OCI-LY3 (cell line): ENCODE measurements around the gene GNAI3.

Experiments used
- H2AFZ ChIP-seq: fragments of 200-600, 300-600 bp; shearing (Covaris generic); 2 replicates; pipeline ENCODE4 v1.6.0; 2014; ENCODE audit warnings: antibody characterized with exemption, low read depth, low read length
- H3K27ac ChIP-seq: fragments of 200-600, 300-600 bp; sonication (generic); 2 replicates; pipeline ENCODE4 v1.5.1; 2014; ENCODE audit warnings: mild to moderate bottlenecking, low read length, moderate library complexity, mixed read lengths
- H3K27me3 ChIP-seq: fragments of 200-600, 300-600 bp; sonication (generic); 2 replicates; pipeline ENCODE4 v1.6.1; 2014; ENCODE audit warnings: low read depth, low read length, mixed read lengths
- H3K36me3 ChIP-seq: fragments of 200-600, 300-600 bp; sonication (generic); replicated peaks from 2 replicates; pipeline ENCODE3; 2014; ENCODE audit warnings: low read depth, low read length, mixed read lengths
- H3K4me1 ChIP-seq: fragments of 300-600, 200-600 bp; sonication (generic); 2 replicates; pipeline ENCODE4 v1.6.1; 2014; ENCODE audit warnings: low read length, mixed read lengths
- H3K4me2 ChIP-seq: fragments of 200-600, 300-600 bp; sonication (generic); 2 replicates; pipeline ENCODE4 v1.6.1; 2014; ENCODE audit warnings: low read length, mixed read lengths
- H3K4me3 ChIP-seq: fragments of 300-600, 200-600 bp; sonication (generic); 2 replicates; pipeline ENCODE4 v1.5.1; 2014; ENCODE audit warnings: antibody characterized with exemption, mild to moderate bottlenecking, low read length, moderate library complexity
- H3K79me2 ChIP-seq: fragments of 300-600, 200-600 bp; shearing (Covaris generic); 2 replicates; pipeline ENCODE4 v1.6.1; 2014; ENCODE audit warnings: mild to moderate bottlenecking, low read length, mixed read lengths
- H3K9ac ChIP-seq: fragments of 300-600, 200-600 bp; shearing (Covaris generic); 2 replicates; pipeline ENCODE4 v1.6.0; 2014; ENCODE audit warnings: mild to moderate bottlenecking, low read length, moderate library complexity
- H3K9me3 ChIP-seq: fragments of 200-600, 300-600 bp; shearing (Covaris generic); 2 replicates; pipeline ENCODE4 v1.6.1; 2014; ENCODE audit warnings: low read length, mixed read lengths; ENCODE audit not compliant: insufficient read depth
- H4K20me1 ChIP-seq: fragments of 200-600, 300-600 bp; sonication (generic); 2 replicates; pipeline ENCODE4 v1.6.1; 2016; ENCODE audit warnings: low read length, mixed read lengths; ENCODE audit not compliant: insufficient read depth
- CTCF ChIP-seq: fragments of 200-600, 300-600 bp; sonication (generic); IDR thresholded peaks from 2 replicates; pipeline ENCODE4 v1.5.1; 2014; ENCODE audit warnings: antibody characterized with exemption, low read length, low read depth
- EZH2phosphoT487 ChIP-seq: fragments of 200-600 bp; shearing (Covaris generic); IDR thresholded peaks from 2 replicates; pipeline ENCODE4 v1.6.1; 2018; ENCODE audit warnings: antibody characterized with exemption, mixed run types, low read depth

The GNAI3 gene

GRCh38 chr1:109546311-109547109 lies 1.9 kb upstream of the GNAI3 start:
- Histone ChIP-seq H3K27me3 (no peaks in the 10 kb centered on the region), H3K9me3 (no peaks in the 10 kb centered on the region), H3K4me3 (peak overlapping the region; percentile 98), H2AFZ (peak overlapping the region; percentile 88), H3K9ac (peak overlapping the region; percentile 96), H3K79me2 (peaks cover 38% of the 10 kb centered on the region), H4K20me1 (peaks cover 14% of the 10 kb centered on the region), H3K27ac (peak overlapping the region; percentile 96), H3K4me1 (peaks cover 23% of the 10 kb centered on the region), H3K4me2 (peak overlapping the region; percentile 95), H3K36me3 (no peaks in the 10 kb centered on the region)
- TF ChIP-seq EZH2phosphoT487 (no peak), CTCF (peak; percentile 67)

- H3K9ac ChIP-seq = peak overlapping the region; percentile 96
- H4K20me1 ChIP-seq = peaks cover 17% of the 10 kb centered on the region
- no peaks in the 10 kb centered on the region for H3K9me3 ChIP-seq
- H2AFZ ChIP-seq = no peak overlapping the region
- peaks cover 50% of the 10 kb centered on the region for H3K79me2 ChIP-seq
- H3K27me3 ChIP-seq = no peaks in the 10 kb centered on the region
- H3K27ac ChIP-seq = peak overlapping the region; percentile 96
- peak overlapping the region; percentile 98 for H3K4me3 ChIP-seq
- no peaks in the 10 kb centered on the region for H3K36me3 ChIP-seq
- peak overlapping the region; percentile 95 for H3K4me2 ChIP-seq
- no peak for TF ChIP-seq CTCF
- TF ChIP-seq EZH2phosphoT487 = no peak
- peaks cover 23% of the 10 kb centered on the region for H3K4me1 ChIP-seq
Measured at GRCh38 chr1:109547463-109548320, 723 bp upstream of the GNAI3 start.

GRCh38 chr1:109556563-109556962 lies 8.1 kb downstream of the GNAI3 start:
- no peak overlapping the region for H3K27ac ChIP-seq
- TF ChIP-seq CTCF (no peak), EZH2phosphoT487 (no peak)
- no peaks in the 10 kb centered on the region for H3K9me3 ChIP-seq
- H3K4me2 ChIP-seq = no peak overlapping the region
- peaks cover 4% of the 10 kb centered on the region for H3K36me3 ChIP-seq
- H4K20me1 ChIP-seq = peaks cover 44% of the 10 kb centered on the region
- peaks cover 93% of the 10 kb centered on the region for H3K79me2 ChIP-seq
- no peak overlapping the region for H3K9ac ChIP-seq
- no peak overlapping the region for H2AFZ ChIP-seq
- H3K4me1 ChIP-seq = no peaks in the 10 kb centered on the region
- H3K27me3 ChIP-seq = no peaks in the 10 kb centered on the region
- no peak overlapping the region for H3K4me3 ChIP-seq

GRCh38 chr1:109557520-109557919 lies 9.1 kb downstream of the GNAI3 start:
- Histone ChIP-seq H3K4me3 (no peak overlapping the region), H3K36me3 (peaks cover 4% of the 10 kb centered on the region), H3K4me2 (no peak overlapping the region), H3K9me3 (no peaks in the 10 kb centered on the region), H3K4me1 (no peaks in the 10 kb centered on the region), H3K79me2 (peaks cover 91% of the 10 kb centered on the region), H3K9ac (no peak overlapping the region), H3K27me3 (no peaks in the 10 kb centered on the region), H4K20me1 (peaks cover 43% of the 10 kb centered on the region), H3K27ac (no peak overlapping the region), H2AFZ (no peak overlapping the region)
- TF ChIP-seq EZH2phosphoT487 = no peak
- no peak for TF ChIP-seq CTCF
